ENCODE data around the gene TMEM208.

Gene TMEM208

DNA sequence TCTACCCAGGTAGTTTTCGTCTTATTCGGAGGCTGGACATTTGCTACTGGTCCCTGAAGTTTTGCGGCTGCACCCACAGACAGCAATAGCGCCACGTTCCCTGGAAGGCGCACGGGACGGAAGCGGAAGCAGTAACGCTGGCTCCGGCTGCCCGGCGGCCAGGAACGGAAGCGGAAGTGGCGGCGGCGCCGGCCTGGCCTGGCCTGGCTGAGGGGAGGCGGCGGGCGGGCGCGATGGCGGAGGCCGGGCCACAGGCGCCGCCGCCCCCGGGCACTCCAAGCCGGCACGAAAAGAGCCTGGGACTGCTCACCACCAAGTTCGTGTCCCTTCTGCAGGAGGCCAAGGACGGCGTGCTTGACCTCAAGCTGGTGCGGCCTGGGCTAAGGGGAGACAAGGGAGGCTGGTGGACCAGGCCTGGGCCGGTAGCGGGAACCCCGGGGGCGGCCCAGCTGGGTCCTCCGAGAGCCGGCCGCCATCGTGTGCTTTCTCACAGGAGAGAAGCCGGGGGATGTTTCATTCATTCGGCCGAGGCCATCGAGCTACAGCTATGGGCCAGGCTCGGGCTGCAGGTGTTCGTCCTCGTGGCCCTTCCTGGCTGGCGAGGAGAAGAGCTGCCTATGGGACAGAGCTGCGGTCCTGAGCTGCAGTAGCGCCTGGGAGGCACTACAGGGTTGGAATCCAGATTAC lies 34.8 kb upstream of the TMEM208 start, which contains the start of gene E2F4:
TSS of gene E2F4 (plus strand) at position 161 of the 687 bp plus-strand sequence. CDS start at position 234, 73 bp downstream.
- DNase-seq (ENCODE audit: low read depth) = peak; percentile 82

DNA sequence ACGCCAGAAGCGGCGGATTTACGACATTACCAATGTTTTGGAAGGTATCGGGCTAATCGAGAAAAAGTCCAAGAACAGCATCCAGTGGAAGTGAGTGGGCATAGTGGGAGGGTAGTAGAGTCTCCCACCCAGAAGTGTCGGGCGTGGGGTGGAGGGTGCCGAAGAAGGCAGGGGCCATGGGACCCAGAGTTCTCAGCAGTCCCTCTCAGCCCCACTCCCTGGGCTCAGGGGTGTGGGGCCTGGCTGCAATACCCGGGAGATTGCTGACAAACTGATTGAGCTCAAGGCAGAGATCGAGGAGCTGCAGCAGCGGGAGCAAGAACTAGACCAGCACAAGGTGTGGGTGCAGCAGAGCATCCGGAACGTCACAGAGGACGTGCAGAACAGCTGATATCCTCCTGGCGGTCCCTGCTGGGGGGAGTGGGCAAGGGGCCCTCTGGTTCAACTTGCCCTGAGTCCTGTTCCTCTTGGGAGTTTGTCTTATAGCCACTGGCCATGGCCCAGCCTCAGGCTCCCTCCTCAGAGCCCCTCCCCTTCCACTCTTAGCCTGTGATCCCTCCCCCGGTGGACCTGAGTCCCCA lies 34.1 kb upstream of the TMEM208 start:
- DNase-seq (ENCODE audit: low read depth) = no peak

- DNase-seq (ENCODE audit: low read depth) = no peak
These were observed 33.4 kb upstream of the TMEM208 start for GRCh38 chr16:67193536-67193935.

GRCh38 chr16:67194260-67194659 lies 32.7 kb upstream of the TMEM208 start:
- no peak for DNase-seq (ENCODE audit: low read depth)

- DNase-seq (ENCODE audit: low read depth) = no peak
These were observed 31.3 kb upstream of the TMEM208 start for GRCh38 chr16:67195676-67196075.

- DNase-seq (ENCODE audit: low read depth) = no peak
These were observed 30.0 kb upstream of the TMEM208 start for GRCh38 chr16:67196881-67197280.

- no peak for DNase-seq (ENCODE audit: low read depth)
These were observed 29.2 kb upstream of the TMEM208 start for GRCh38 chr16:67197704-67198103.

GRCh38 chr16:67198238-67198734 lies 28.6 kb upstream of the TMEM208 start:
- DNase-seq (ENCODE audit: low read depth) = no peak

GRCh38 chr16:67199011-67199807 lies 27.7 kb upstream of the TMEM208 start, which contains the start of gene ELMO3:
Gene ELMO3 (plus strand): TSS chr16:67199131. CDS start chr16:67199327, 196 bp downstream.
- no peak for DNase-seq (ENCODE audit: low read depth)

DNA sequence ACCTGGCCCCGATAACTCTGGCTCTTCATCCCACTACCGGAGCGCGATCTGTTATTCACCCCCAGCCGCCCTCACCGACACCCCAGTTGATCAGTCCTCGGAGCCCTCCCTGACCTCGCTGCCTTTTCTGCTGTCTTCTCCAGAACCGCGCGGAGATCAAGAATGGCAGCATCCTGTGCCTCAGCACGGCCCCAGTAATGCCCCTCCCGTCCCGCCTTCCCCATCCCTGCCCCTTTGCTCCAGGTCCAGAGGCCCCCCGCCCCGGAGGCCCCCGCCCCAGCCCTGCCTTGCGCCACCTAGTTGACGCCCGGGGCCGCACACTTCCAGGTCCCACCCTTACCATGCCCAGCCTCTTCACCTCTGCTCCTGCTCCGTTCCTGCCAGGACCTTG lies 27.1 kb upstream of the TMEM208 start:
- DNase-seq (ENCODE audit: low read depth) = no peak

DNA sequence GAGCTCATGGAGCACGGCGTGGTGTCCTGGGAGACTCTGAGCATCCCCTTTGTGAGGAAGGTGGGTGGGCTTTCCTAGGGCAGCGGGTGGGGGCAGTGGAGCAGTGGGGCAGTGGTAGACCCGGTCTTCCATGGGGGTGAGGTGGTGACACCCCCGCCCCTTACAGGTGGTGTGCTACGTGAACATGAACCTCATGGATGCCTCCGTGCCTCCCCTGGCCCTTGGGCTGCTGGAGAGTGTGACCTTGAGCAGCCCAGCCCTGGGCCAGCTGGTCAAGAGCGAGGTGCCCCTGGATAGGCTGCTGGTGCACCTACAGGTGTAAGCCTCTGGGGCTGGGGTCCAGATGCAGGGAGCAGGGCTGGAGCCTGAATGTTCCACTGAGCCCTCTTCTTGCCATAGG lies 26.4 kb upstream of the TMEM208 start:
- no peak for DNase-seq (ENCODE audit: low read depth)

- DNase-seq (ENCODE audit: low read depth) = no peak
These were observed 25.3 kb upstream of the TMEM208 start for GRCh38 chr16:67201411-67202345.

GRCh38 chr16:67202426-67202825 lies 24.5 kb upstream of the TMEM208 start:
- DNase-seq (ENCODE audit: low read depth) = no peak

DNA sequence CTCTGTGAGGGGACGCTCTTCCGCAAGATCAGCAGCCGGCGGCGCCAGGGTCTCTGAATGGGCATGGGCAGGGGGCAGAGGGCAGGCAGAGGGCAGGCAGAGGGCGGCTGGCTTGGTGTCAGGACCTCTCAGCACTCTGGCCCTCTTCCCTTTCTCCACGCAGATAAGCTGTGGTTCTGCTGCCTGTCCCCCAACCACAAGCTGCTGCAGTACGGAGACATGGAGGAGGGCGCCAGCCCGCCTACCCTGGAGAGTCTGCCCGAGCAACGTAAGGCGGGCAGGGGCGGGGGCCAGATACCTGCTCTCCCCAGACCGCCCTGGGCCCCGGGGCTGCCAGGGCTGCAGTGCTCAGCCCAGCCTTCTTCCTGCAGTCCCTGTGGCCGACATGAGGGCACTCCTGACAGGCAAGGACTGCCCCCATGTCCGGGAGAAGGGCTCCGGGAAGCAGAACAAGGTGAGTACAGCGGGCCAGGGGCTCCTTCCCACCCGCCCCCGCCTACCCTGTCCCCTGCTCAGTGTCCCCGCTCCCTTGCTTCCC lies 23.9 kb upstream of the TMEM208 start:
- DNase-seq (ENCODE audit: low read depth) = no peak

DNA sequence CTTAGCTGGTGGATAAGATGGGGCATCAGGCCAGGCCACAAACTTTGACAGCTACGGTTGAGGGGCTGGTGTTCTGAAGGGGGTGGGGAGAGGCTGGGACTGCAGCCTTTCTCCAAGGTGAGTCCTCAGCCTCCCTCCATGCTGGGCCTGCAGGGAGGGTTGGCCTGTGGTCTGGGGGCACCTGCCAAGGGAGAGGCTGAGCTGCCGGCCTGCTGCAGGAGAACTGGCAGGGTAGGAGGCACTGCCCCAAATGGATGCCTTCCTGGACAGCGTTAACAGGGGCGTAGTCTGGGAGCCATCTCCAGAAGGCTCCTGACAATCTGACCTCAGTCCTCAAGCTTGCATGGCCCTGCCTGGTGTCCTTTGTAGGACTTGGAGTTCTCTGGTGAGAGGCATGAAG lies 22.9 kb upstream of the TMEM208 start:
- no peak for DNase-seq (ENCODE audit: low read depth)

DNA sequence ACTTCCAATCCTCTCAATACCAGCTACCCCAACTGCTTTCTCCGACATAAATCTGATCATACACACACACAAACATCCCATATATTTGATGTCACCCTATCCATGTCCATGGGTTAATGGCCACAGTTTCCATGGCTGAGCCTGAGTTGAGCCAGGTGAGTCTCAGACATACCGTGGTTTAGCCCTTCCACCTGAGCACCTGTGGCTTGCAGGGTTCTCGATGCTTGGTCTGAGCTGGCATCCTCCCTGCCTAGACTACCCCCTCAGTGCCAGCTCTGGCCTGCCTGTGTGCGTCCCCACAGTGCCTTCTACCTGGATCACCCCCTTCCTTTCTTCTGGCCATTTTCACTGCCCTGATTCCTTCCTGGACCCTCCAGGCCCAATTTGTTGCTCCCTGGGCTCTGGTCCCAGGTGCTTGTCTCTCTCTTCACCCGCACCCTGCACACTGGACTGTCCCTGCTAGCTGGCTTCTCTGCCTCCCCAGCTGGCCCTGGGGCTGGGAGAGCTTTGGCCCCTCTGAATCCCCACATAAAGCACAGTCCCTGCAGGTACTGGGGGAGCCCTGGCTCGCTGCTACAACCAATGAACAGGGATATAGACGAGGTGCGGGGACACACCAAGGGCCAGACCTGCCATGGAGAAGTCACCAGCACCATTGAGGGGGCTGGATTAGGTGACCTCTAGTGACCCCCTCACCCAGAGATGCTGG lies 20.6 kb upstream of the TMEM208 start:
- no peak for DNase-seq (ENCODE audit: low read depth)

DNA sequence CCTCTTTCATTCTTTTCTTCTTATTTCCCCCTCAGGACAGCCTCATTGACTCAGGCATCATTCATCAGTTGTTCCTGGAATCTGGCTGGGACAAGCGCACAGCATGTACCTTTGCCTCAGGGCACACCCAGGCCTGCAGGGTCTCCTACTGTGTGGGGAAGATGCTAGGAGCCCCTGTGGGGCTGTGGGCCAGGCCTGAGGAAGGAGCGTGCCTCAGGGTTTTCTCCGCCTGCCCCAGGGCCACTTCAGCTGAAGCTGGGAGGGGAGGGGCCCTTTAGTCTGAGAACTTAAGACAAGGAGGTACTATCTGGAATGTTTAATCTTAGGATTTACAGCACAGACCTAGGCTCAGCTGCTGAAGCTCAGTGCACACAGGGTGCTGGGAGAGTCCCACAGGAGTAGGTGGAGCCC lies 20.1 kb upstream of the TMEM208 start:
- no peak for DNase-seq (ENCODE audit: low read depth)

DNA sequence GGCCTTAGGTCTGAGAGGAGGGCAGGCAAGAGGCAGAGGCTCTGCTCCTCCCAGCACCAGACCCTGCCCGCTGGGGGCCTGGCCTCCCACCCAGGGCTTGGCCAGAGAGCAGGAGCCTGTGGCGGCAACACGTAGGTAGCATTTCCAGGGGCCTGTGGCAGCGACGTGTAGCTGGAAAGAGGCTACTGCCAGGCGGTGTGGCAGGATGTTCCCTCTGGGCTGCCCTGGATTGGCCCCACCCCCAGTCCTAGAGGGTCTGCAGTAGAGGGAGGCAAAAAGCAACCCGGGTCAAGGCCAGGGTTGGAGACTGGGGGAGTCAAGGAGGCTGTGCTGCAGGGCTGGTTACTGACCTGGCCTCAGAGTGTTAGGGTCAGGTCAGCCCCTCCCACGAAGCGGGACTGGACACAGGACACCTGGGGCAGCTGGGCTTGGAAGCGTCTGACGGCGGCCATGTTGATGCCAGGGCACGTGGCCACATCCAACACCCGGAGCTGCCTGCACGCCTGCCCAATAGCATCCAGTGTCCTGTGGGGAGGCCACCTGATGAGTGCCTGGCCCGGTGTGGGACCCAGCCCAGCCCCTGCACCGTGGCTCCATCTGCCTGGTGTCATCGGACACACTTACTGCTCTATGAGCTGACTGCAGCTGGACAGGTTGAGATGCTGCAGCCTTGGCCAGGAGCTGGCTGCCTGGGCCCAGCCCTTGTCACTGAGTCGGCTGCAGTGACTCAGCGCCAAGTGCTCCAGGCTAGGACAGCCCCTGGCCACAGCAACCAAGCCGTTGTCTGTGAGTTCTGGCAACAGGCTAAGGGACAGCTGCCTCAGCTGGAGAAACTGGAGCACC lies 19.5 kb upstream of the TMEM208 start:
- no peak for DNase-seq (ENCODE audit: low read depth)

- DNase-seq (ENCODE audit: low read depth) = no peak
These were observed 18.6 kb upstream of the TMEM208 start for GRCh38 chr16:67208154-67208896.
